Measurements from ENCODE around the gene LRRC56. TPM values are rescaled to one million over a fixed set of nuclear protein-coding genes. Genes with fewer than 3 reads are reported as not detected.

LRRC56 gene
- polyA plus RNA-seq, 1 experiment: 1.5 TPM

Small RNA genes lying within 50 kb of the gene (small RNA-seq; reads per million reads assigned to genes)
- 1,101 reads per million, percentile 96 among the genes with 10 or more reads in this experiment for gene MIR210 (ENCODE audit: insufficient read length, low read depth, low replicate concordance)

Other genes with a start within 250 kb of the LRRC56 start
- gene PGGHG, start 248.4 kb upstream of the LRRC56 start, polyA plus RNA-seq (2011; rRNA removed): 7.4 and 13.2 TPM in 2 replicates
- not detected in 2 replicates for gene IFITM5, start 238.0 kb upstream of the LRRC56 start, polyA plus RNA-seq (2011; rRNA removed)
- gene IFITM2, start 229.7 kb upstream of the LRRC56 start, polyA plus RNA-seq (2011; rRNA removed): 456 and 813 TPM in 2 replicates
- gene IFITM1, start 223.5 kb upstream of the LRRC56 start, polyA plus RNA-seq (2011; rRNA removed): 566 and 660 TPM in 2 replicates
- 989 and 1,538 TPM in 2 replicates for gene IFITM3, start 216.7 kb upstream of the LRRC56 start, polyA plus RNA-seq (2011; rRNA removed)
- gene B4GALNT4, start 168.0 kb upstream of the LRRC56 start, polyA plus RNA-seq (2011; rRNA removed): 3.0 and 5.4 TPM in 2 replicates
- 0.42 and 0.86 TPM in 2 replicates for gene PKP3, start 143.3 kb upstream of the LRRC56 start, polyA plus RNA-seq (2011; rRNA removed)
- gene SIGIRR, start 122.5 kb upstream of the LRRC56 start, polyA plus RNA-seq (2011; rRNA removed): 21.1 and 29.2 TPM in 2 replicates
- not detected in 2 replicates for gene ANO9, start 95.5 kb upstream of the LRRC56 start, polyA plus RNA-seq (2011; rRNA removed)
- 18.1 and 25.8 TPM in 2 replicates for gene PTDSS2, start 87.2 kb upstream of the LRRC56 start, polyA plus RNA-seq (2011; rRNA removed)
- 139 and 260 TPM in 2 replicates for gene RNH1, start 30.3 kb upstream of the LRRC56 start, polyA plus RNA-seq (2011; rRNA removed)
- 50.3 and 90.4 TPM in 2 replicates for gene HRAS, start 2.0 kb upstream of the LRRC56 start, polyA plus RNA-seq (2011; rRNA removed)
- 1.6 and 2.5 TPM in 2 replicates for gene LMNTD2, start 23.2 kb downstream of the LRRC56 start, polyA plus RNA-seq (2011; rRNA removed)
- 17.3 and 25.1 TPM in 2 replicates for gene RASSF7, start 23.4 kb downstream of the LRRC56 start, polyA plus RNA-seq (2011; rRNA removed)
- 6.8 and 10.7 TPM in 2 replicates for gene PHRF1, start 38.9 kb downstream of the LRRC56 start, polyA plus RNA-seq (2011; rRNA removed)
- 4.2 and 6.1 TPM in 2 replicates for gene IRF7, start 78.4 kb downstream of the LRRC56 start, polyA plus RNA-seq (2011; rRNA removed)
- gene CDHR5, start 87.4 kb downstream of the LRRC56 start, polyA plus RNA-seq (2011; rRNA removed): not detected in 2 replicates
- gene SCT, start 89.7 kb downstream of the LRRC56 start, polyA plus RNA-seq (2011; rRNA removed): not detected in 2 replicates
- gene DRD4, start 99.7 kb downstream of the LRRC56 start, polyA plus RNA-seq (2011; rRNA removed): not detected in 2 replicates
- 18.5 and 27.7 TPM in 2 replicates for gene DEAF1, start 157.7 kb downstream of the LRRC56 start, polyA plus RNA-seq (2011; rRNA removed)
- 19.5 and 21.7 TPM in 2 replicates for gene TMEM80, start 158.3 kb downstream of the LRRC56 start, polyA plus RNA-seq (2011; rRNA removed)
- 27.6 and 44.4 TPM in 2 replicates for gene EPS8L2, start 168.7 kb downstream of the LRRC56 start, polyA plus RNA-seq (2011; rRNA removed)
- 209 and 278 TPM in 2 replicates for gene TALDO1, start 209.9 kb downstream of the LRRC56 start, polyA plus RNA-seq (2011; rRNA removed)
- 14.5 and 37.9 TPM in 2 replicates for gene GATD1, start 240.0 kb downstream of the LRRC56 start, polyA plus RNA-seq (2011; rRNA removed)

All from BJ (cell line).